ENCODE results near the gene RBM10. TPM values are rescaled to one million over a fixed set of nuclear protein-coding genes. Genes with fewer than 3 reads are reported as not detected.

The RBM10 gene
- total and polyA plus RNA-seq, 12 donors, result 23.1 to 32.1 (median 26.8) TPM

DNA sequence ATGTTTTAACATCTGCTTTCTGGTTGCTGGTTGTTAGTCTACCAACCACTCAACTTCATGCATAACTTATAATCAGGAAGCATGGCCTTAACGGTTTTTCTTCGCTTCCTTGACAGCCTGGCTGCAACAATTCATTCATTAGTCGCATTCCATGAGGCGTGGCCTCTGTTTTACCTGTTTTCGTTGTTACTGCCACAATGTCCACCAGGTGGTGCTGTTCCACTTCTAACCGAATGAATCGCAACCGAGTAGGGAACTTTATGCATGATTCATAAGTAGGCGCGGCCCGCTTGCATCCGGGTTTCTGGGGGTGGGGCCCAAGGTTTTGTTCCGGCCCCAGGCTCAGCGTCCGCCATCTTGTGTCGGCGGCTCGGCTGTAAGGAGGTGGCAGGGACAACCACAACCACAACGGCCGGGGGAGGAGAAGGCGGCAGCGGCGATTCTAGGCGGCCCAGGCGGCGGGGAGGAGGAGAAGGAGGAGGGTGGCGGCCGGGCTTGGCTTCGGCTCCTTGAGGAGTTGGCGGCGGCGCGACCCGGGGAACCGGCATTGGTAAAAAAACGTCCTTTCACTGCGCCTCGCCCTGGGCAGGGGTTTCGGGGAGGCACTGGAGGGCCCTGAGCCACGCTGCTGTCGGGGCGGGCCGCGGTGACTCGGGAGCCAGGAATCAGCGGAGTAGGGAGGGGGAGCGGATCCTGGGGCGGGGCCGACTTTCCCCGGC lies 48.6 kb downstream of the RBM10 start, which contains the start of gene UBA1:
UBA1 (plus strand) TSS at position 355 of the 719 bp plus-strand sequence. CDS start 4,974 bp downstream, outside the sequence.
- H3K27me3 ChIP-seq, result peaks cover 0 to 28% (median 0%) of the 10 kb centered on the region in 7 donors
- TF ChIP-seq CTCF (IDR thresholded peaks at IDR 0.05), result peak; percentile 48 to 90 (median 74)
- no peaks in the 10 kb centered on the region for H3K9me3 ChIP-seq
- DNase-seq, result peak; percentile 87 to 93
- H3K36me3 ChIP-seq, result peaks cover 0 to 26% (median 0%) of the 10 kb centered on the region in 9 donors
- peak within 1 kb of the TSS; percentile 63 to 99 (median 82) for H3K4me3 ChIP-seq
- H3K4me1 ChIP-seq, result peaks cover 2 to 70% (median 43%) of the 10 kb centered on the region in 9 donors
- intact Hi-C loops (cut with DNase I), result loop anchor here (1.0 to 10.0 kb wide), 9 partner anchors 169 to 461 kb away; partner anchors contain the start of genes ELK1 (in 1 of the 10) and UXT (in 1 of the 10)
- WGBS, 2 donors, result 0 to 1% methylated on average over 28 to 46 of the region's 50 CpGs
- peak within 1 kb of the TSS; percentile 84 to 98 (median 96) for H3K27ac ChIP-seq
- peak; percentile 90 to 95 (median 94) for ATAC-seq

DNA sequence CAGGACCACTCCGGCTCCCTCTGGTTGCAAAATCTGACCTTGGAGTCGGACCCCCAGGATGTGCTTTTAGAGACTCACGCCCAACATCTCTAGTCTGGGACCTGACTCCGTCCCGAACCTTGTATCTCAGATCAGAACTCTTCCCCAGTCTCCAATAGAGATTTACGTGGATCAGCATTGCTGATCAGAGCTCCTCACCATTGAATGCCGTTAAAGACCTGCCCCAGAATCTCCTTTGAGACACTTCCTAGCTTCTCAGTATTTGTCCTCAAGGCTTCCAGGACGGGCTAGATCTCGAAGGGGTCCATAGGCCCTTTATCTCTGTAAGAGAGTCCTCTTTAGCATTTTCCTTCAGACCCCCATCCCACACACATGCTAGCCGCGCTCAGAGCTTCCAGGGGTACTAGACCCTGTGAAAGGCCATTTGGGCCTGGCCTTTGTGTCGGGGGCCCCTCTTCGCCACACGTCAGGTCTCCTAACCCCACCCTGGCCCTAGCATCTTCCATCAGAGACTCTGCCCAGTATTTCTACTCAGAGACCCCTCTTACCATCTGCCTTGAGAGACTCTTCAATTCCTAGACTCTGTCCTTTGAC lies 49.3 kb downstream of the RBM10 start:
- H3K27ac ChIP-seq, result peak overlapping the region; percentile 84 to 98 (median 96)
- WGBS, 2 donors, result 2% methylated on average over 14 of the region's 14 CpGs
- peaks cover 0 to 25% (median 0%) of the 10 kb centered on the region in 7 donors for H3K27me3 ChIP-seq
- ATAC-seq (peak in 3 of 8 donors; percentile 0 to 2 (median 2)), DNase-seq (no peak)
- H3K9me3 ChIP-seq, result no peaks in the 10 kb centered on the region
- intact Hi-C loops (cut with DNase I), result loop anchor here (1.0 to 10.0 kb wide), 6 partner anchors 168 to 461 kb away; partner anchors contain the start of genes ELK1 (in 1 of the 10) and UXT (in 1 of the 10)
- H3K4me3 ChIP-seq, result peak overlapping the region; percentile 63 to 99 (median 82)
- peaks cover 0 to 33% (median 6%) of the 10 kb centered on the region in 9 donors for H3K36me3 ChIP-seq
- TF ChIP-seq CTCF (IDR thresholded peaks at IDR 0.05), result no peak
- H3K4me1 ChIP-seq, result peaks cover 2 to 70% (median 43%) of the 10 kb centered on the region in 9 donors

GRCh38 chrX:47196098-47196497 lies 51.1 kb downstream of the RBM10 start:
- H3K36me3 ChIP-seq, result peaks cover 0 to 51% (median 19%) of the 10 kb centered on the region in 9 donors
- no peak for TF ChIP-seq CTCF (IDR thresholded peaks at IDR 0.05)
- H3K4me1 ChIP-seq, result peaks cover 2 to 64% (median 43%) of the 10 kb centered on the region in 9 donors
- H3K27ac ChIP-seq, result peak overlapping the region in 1 of 10 donors; percentile 15
- intact Hi-C loops (cut with DNase I), result loop anchor here in 3 of 10 donors (10.0 kb wide), 2 partner anchors 189 to 459 kb away; partner anchors contain the start of genes ELK1 (in 1 of the 3) and UXT (in 1 of the 3)
- H3K27me3 ChIP-seq, result peaks cover 0 to 8% (median 0%) of the 10 kb centered on the region in 7 donors
- DNase-seq, result no peak
- WGBS, 2 donors, result 47 to 53% methylated on average over 3 of the region's 3 CpGs
- peak overlapping the region in 3 of 10 donors; percentile 8 to 83 (median 70) for H3K4me3 ChIP-seq
- no peak for ATAC-seq
- H3K9me3 ChIP-seq, result no peaks in the 10 kb centered on the region

DNA sequence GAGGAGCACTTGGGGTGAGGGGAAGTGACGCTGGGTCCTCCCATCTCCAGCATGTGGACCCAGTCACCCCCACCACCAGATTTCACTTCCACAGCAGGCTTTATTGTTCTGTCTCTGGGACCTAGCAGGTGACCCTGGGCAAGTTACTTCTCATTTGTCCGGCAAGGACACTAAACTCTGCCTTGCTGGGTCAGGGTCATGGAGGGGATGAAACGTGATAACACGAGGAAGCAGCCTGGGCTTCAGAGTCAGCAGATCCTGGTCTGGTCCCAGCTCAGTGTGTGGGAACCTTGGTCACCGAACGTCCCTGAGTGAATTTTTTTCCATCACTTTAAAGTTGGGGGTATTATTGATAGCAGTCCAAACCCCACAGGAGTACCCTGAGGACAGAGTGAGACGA lies 52.5 kb downstream of the RBM10 start:
- intact Hi-C loops (cut with DNase I), result loop anchor here in 3 of 10 donors (10.0 kb wide), 2 partner anchors 187 to 457 kb away; partner anchors contain the start of genes ELK1 (in 1 of the 3) and UXT (in 1 of the 3)
- DNase-seq, result no peak
- 34 to 42% methylated on average over 7 of the region's 7 CpGs for WGBS, 2 donors
- Histone ChIP-seq H3K27me3 (no peaks in the 10 kb centered on the region), H3K27ac (no peak overlapping the region), H3K36me3 (peaks cover 0 to 65% (median 27%) of the 10 kb centered on the region in 9 donors), H3K9me3 (no peaks in the 10 kb centered on the region), H3K4me1 (peaks cover 2 to 52% (median 43%) of the 10 kb centered on the region in 9 donors), H3K4me3 (no peak overlapping the region)
- TF ChIP-seq CTCF (IDR thresholded peaks at IDR 0.05), result no peak
- ATAC-seq, result no peak
